Measurements from ENCODE around the gene GAB2.

GAB2 gene

GRCh38 chr11:78444726-78445125 lies 27.1 kb upstream of the GAB2 start:
- TF ChIP-seq, protein P1, sequence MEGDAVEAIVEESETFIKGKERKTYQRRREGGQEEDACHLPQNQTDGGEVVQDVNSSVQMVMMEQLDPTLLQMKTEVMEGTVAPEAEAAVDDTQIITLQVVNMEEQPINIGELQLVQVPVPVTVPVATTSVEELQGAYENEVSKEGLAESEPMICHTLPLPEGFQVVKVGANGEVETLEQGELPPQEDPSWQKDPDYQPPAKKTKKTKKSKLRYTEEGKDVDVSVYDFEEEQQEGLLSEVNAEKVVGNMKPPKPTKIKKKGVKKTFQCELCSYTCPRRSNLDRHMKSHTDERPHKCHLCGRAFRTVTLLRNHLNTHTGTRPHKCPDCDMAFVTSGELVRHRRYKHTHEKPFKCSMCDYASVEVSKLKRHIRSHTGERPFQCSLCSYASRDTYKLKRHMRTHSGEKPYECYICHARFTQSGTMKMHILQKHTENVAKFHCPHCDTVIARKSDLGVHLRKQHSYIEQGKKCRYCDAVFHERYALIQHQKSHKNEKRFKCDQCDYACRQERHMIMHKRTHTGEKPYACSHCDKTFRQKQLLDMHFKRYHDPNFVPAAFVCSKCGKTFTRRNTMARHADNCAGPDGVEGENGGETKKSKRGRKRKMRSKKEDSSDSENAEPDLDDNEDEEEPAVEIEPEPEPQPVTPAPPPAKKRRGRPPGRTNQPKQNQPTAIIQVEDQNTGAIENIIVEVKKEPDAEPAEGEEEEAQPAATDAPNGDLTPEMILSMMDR (IDR thresholded peaks at IDR 0.05; ENCODE audit: low read depth, low read length, missing control alignments), result no peak

DNA sequence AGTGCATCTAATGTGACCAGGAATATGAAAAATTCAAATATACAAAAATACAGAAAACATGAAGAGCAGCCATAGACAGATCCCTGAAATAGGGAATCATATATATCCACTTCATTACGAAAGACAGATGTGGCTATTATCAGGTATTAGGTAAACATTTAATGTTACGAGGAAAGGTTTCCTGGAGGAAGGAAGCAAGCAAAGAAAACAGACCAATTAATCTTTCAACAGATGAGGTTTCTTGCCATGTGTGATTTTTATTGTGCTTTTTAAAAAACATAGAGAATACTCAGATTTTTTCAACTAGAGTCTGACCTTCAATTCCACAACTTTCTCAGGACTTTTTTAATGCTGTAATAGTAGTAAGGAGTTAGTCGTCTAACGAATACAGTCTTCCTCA lies 24.3 kb upstream of the GAB2 start:
- no peak for DNase-seq (ENCODE audit: low read depth)
- TF ChIP-seq, protein P1 (IDR thresholded peaks at IDR 0.05; ENCODE audit: low read depth, low read length, missing control alignments), result no peak
- H3K4me3 ChIP-seq (ENCODE audit: low read depth, low read length), result no peak overlapping the region

More at GRCh38 chr11:78444726-78445125, 27.1 kb upstream of the GAB2 start:
- DNase-seq (ENCODE audit: low read depth), result no peak
- H3K4me3 ChIP-seq (ENCODE audit: low read depth, low read length), result no peak overlapping the region

DNA sequence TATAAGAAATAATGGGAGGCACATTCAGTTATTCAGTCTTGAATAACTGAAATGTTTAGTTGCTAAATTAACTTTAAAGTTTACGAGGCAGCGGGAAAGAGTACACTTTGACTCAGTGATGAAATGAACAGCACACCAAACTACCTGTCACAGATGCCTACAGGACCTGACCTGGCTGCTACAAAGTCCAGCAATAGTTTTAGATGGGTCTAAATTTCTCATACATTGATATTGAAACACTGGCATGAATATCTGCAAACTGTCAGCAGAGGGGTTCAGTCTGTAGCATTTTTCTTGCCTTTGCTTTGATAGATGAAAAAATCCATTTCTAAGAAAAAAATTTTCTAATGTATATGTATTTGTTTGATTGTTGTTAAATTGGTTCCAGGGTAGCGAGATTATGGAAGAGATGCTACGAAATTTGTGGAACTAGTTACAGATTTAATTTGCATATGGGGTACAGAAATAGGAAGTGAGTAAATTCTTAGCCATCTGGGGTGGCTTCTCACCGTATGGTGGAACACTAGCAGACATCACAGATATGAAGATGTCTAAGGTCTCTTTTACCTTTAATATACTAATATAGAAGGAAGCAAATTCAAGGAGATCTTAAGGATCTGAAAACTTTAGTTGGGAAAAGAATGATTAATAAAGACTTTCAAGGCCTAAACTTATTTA lies 20.8 kb upstream of the GAB2 start:
- TF ChIP-seq, protein P1 (IDR thresholded peaks at IDR 0.05; ENCODE audit: low read depth, low read length, missing control alignments), result no peak
- H3K4me3 ChIP-seq (ENCODE audit: low read depth, low read length), result no peak overlapping the region
- no peak for DNase-seq (ENCODE audit: low read depth)

- no peak for DNase-seq (ENCODE audit: low read depth)
- TF ChIP-seq, protein P1 (IDR thresholded peaks at IDR 0.05; ENCODE audit: low read depth, low read length, missing control alignments), result no peak
- no peak overlapping the region for H3K4me3 ChIP-seq (ENCODE audit: low read depth, low read length)
These were observed 15.3 kb upstream of the GAB2 start for GRCh38 chr11:78432956-78433355.

DNA sequence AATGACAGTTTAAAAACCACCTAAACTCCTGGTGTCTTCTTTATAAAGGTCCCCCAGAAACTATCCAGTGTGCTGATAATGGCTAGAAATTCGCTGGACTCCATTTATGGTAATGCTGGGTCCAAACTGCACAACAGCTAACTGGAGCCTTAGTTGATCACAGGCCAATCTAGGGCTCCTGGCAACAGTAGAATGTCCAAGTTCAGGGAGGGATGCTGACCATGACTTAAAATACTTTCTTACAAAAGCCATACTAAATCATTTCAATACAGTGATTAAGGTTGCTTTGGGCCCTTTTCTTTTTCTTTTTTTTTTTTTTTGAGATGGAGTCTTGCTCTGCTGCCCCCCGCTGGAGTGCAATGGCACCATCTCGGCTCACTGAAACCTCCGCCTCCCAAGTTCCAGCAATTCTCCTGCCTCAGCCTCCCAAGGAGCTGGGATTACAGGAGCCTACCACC lies 14.5 kb upstream of the GAB2 start:
- TF ChIP-seq, protein P1 (IDR thresholded peaks at IDR 0.05; ENCODE audit: low read depth, low read length, missing control alignments), result peak; percentile 48
- H3K4me3 ChIP-seq (ENCODE audit: low read depth, low read length), result no peak overlapping the region
- DNase-seq (ENCODE audit: low read depth), result no peak

- DNase-seq (ENCODE audit: low read depth), result no peak
- H3K4me3 ChIP-seq (ENCODE audit: low read depth, low read length), result no peak overlapping the region
- TF ChIP-seq, protein P1 (IDR thresholded peaks at IDR 0.05; ENCODE audit: low read depth, low read length, missing control alignments), result no peak
These were observed 12.0 kb upstream of the GAB2 start for GRCh38 chr11:78429660-78430059.

- H3K4me3 ChIP-seq (ENCODE audit: low read depth, low read length), result no peak overlapping the region
- TF ChIP-seq, protein P1 (IDR thresholded peaks at IDR 0.05; ENCODE audit: low read depth, low read length, missing control alignments), result no peak
- no peak for DNase-seq (ENCODE audit: low read depth)
These were observed 11.6 kb upstream of the GAB2 start for GRCh38 chr11:78429209-78429608.
